K562 (cell line): ENCODE results near the gene SYT17. TPM values are rescaled to one million over a fixed set of nuclear protein-coding genes. Genes with fewer than 3 reads are reported as not detected.

ENCODE experiments used
- CBX3 ChIP-seq, 2 experiments: IDR thresholded peaks; 1 replicate in 1 of 2; 2 replicates in 1 of 2; pipeline ENCODE4 v1.6.1; 2012; ENCODE audit warnings: inconsistent platforms in 2 of 2, low read length in 2 of 2, borderline replicate concordance in 1 of 2, control low read depth in 1 of 2
- ESRRA ChIP-seq: fragments of 450-650 bp; IDR thresholded peaks from 2 replicates; pipeline ENCODE4 v1.6.1; 2014; ENCODE audit warnings: low read depth, mild to moderate bottlenecking, moderate library complexity, borderline replicate concordance
- HCFC1 ChIP-seq: IDR thresholded peaks from 2 replicates; pipeline ENCODE4 v1.6.1; 2012; ENCODE audit warnings: low read depth, low read length, improper control_type of control experiment
- NFXL1 ChIP-seq: fragments of 450-650 bp; formaldehyde crosslinking; IDR thresholded peaks from 2 replicates; pipeline ENCODE4 v1.4.0; 2021; ENCODE audit warnings: mild to moderate bottlenecking
- RAD21 ChIP-seq, 2 experiments: fragments of 250-450 bp in 1 of 2; fragments of 450-650 bp in 1 of 2; sonication (Bioruptor Pico) in 1 of 2; formaldehyde crosslinking in 1 of 2; IDR thresholded peaks in 1 of 2; conservative IDR thresholded peaks in 1 of 2; 2 replicates each; pipeline versions ENCODE4 v1.4.0 to v1.8.0; 2020 to 2022; ENCODE audit warnings: mild to moderate bottlenecking in 2 of 2, moderate library complexity in 1 of 2
- REST ChIP-seq, 2 experiments: fragments of 450-650 bp; formaldehyde crosslinking in 1 of 2; IDR thresholded peaks; 2 replicates each; pipeline versions ENCODE4 v1.4.0 to v1.6.1; 2014 to 2020; ENCODE audit warnings: mild to moderate bottlenecking in 2 of 2, borderline replicate concordance in 1 of 2, low read depth in 1 of 2
- ZBTB7A ChIP-seq: IDR thresholded peaks from 2 replicates; pipeline ENCODE4 v1.6.1; 2011; ENCODE audit warnings: low read depth, mild to moderate bottlenecking, low read length, moderate library complexity, borderline replicate concordance; ENCODE audit not compliant: control insufficient read depth
- ZC3H11A ChIP-seq: IDR thresholded peaks from 2 replicates; pipeline ENCODE4 v1.6.1; 2012; ENCODE audit warnings: low read depth, low read length, improper control_type of control experiment
- ZC3H8 ChIP-seq: fragments of 450-650 bp; IDR thresholded peaks from 2 replicates; pipeline ENCODE4 v1.6.1; 2017
- polyA plus RNA-seq, 8 experiments: library from polyadenylated mRNA; depleted of rRNA in 4 of 8; stranded (reverse) in 5 of 8; unstranded in 3 of 8; fragments of >200 nt; fragmentation: Nextera tagmentation in 2 of 8; fragmentation: Illumina TruSeq in 1 of 8; extraction: Ambion mirVana in 2 of 8; extraction: Trizol in 1 of 8; gene quantifications; 2 replicates each; pipeline versions ENCODE4 v1.2.1 to v1.2.3, GENCODE V29; 2011 to 2014; ENCODE audit warnings: inconsistent platforms in 1 of 8, missing spikeins in 1 of 8
- total RNA-seq, 7 experiments: library from RNA; depleted of rRNA in 6 of 7; stranded (reverse); fragments of >200 nt in 6 of 7; fragmentation: Illumina TruSeq in 2 of 7; extraction: Trizol in 2 of 7; gene quantifications; 2 replicates each; pipeline versions ENCODE4 v1.2.1 to v1.2.3, GENCODE V29; 2011 to 2021; ENCODE audit warnings: low replicate concordance in 1 of 7
- TF ChIP-seq, protein P1 (sequence below): fragments of 250-450 bp; sonication (Bioruptor Pico); IDR thresholded peaks from 2 replicates; pipeline ENCODE4 v1.4.0; 2020
- TF ChIP-seq, protein P2 (sequence below): fragments of 250-450 bp; sonication (Bioruptor Pico); IDR thresholded peaks from 2 replicates; pipeline ENCODE4 v1.4.0; 2020; ENCODE audit warnings: mild to moderate bottlenecking

The SYT17 gene
- total and polyA plus RNA-seq, 9 of the 15 experiments (the other 6 are each of a cell fraction or from before 2014, with no cell fraction given) = not detected

GRCh38 chr16:19223235-19224170, 55.5 kb downstream of the SYT17 start (continued):
- TF ChIP-seq ZBTB7A (no peak), CBX3 (IDR thresholded peaks at IDR 0.05; ENCODE audit: borderline replicate concordance in 1 of 2, low read length in 2 of 2) (peak in 1 of 2 experiments; percentile 76; a peak in 2 of 3 replicates), ZC3H11A (no peak), ESRRA (no peak), RAD21 (CRISPR knock-in tag; conservative IDR thresholded peaks at IDR 0.05 in 1 of 2, IDR thresholded peaks at IDR 0.05 in 1 of 2) (peak in 1 of 2 experiments; percentile 52; a peak in 2 of 4 replicates), HCFC1 (no peak), NFXL1 (CRISPR knock-in tag) (no peak), REST (IDR thresholded peaks at IDR 0.05; ENCODE audit: borderline replicate concordance) (peak; percentile 40; the same call in 1 of the 2 replicates), REST (CRISPR knock-in tag; IDR thresholded peaks at IDR 0.05; ENCODE audit: low read depth) (no peak), ZC3H8 (no peak)
- TF ChIP-seq, protein P1, sequence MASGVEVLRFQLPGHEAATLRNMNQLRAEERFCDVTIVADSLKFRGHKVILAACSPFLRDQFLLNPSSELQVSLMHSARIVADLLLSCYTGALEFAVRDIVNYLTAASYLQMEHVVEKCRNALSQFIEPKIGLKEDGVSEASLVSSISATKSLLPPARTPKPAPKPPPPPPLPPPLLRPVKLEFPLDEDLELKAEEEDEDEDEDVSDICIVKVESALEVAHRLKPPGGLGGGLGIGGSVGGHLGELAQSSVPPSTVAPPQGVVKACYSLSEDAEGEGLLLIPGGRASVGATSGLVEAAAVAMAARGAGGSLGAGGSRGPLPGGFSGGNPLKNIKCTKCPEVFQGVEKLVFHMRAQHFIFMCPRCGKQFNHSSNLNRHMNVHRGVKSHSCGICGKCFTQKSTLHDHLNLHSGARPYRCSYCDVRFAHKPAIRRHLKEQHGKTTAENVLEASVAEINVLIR = no peak
- TF ChIP-seq, protein P2, sequence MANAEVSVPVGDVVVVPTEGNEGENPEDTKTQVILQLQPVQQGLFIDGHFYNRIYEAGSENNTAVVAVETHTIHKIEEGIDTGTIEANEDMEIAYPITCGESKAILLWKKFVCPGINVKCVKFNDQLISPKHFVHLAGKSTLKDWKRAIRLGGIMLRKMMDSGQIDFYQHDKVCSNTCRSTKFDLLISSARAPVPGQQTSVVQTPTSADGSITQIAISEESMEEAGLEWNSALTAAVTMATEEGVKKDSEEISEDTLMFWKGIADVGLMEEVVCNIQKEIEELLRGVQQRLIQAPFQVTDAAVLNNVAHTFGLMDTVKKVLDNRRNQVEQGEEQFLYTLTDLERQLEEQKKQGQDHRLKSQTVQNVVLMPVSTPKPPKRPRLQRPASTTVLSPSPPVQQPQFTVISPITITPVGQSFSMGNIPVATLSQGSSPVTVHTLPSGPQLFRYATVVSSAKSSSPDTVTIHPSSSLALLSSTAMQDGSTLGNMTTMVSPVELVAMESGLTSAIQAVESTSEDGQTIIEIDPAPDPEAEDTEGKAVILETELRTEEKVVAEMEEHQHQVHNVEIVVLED = no peak
- TF ChIP-seq, all 486 proteins: peak for 6
